GM19023 (cell line): ENCODE results near the gene SUCLG2.

Experiments used
- ATAC-seq: cut with Tn5 transposase; IDR thresholded peaks from one replicate; pipeline ENCODE4 v1.9.1; 2021; ENCODE audit warnings: mild to moderate bottlenecking, moderate library complexity; ENCODE audit not compliant: unreplicated experiment

SUCLG2 gene

DNA sequence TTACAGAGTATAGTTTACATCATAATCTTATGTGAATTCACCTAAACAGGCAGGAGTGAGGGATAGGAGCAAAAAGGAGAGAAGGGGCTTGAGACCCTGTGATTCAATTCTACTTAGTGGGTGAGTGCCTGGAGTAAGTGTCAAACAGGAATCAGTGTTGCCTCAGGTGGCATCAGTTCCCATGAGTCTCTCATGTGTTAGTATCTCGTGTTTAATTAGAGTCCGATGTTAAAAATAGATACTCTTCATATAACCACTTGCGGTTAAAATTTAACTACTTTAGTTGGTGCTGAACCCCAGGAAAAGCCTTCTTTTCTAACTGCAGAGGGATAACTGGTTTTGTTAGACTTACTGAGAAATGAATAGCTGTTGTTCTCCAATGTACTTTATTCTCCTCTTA, 251.5 kb downstream of the SUCLG2 start:
- no peak for ATAC-seq

DNA sequence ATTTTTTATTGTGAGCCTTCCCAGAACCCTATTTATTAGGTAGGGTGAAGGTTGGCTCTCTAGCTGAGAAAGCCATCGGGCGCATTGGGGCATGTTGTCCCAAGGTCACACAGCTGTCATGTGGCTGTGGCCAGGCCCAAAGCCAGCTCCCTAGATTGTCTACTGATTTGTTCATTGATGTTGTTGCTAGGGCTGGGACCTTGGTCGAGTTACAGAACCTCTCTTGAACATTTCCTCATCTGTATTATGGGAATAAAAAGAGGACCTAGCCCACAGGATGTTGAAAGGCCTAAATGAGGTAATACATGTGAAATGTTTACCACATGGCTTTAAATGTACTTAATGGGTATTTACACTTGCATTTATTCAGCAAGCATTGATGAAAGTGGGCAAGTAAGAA, 252.5 kb downstream of the SUCLG2 start:
- ATAC-seq = no peak

- no peak for ATAC-seq
These were observed 253.9 kb downstream of the SUCLG2 start for GRCh38 chr3:67400476-67400875.

- peak; percentile 81 for ATAC-seq
These were observed 265.2 kb downstream of the SUCLG2 start for GRCh38 chr3:67389176-67389575.

DNA sequence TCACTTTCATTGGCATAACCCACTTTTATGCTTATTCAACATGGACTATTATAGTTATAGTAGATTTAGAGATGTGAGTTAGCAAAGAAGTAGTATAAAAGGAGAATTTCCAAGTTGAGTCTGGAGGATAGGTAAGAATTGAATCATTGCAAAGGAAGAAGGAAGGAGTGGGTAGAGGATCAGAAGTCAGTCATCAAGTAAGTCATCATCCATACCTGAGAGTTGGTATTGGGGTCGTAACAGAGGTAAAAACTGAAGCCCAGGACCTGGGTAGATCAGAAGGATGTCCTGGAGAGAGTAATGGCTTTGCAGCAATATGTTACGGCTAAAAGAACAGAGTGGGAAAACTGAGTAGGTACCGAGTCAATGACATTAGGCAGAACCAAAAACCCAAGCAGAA, 265.7 kb downstream of the SUCLG2 start:
- no peak for ATAC-seq

GRCh38 chr3:67386451-67386850, 268.0 kb downstream of the SUCLG2 start:
- no peak for ATAC-seq

DNA sequence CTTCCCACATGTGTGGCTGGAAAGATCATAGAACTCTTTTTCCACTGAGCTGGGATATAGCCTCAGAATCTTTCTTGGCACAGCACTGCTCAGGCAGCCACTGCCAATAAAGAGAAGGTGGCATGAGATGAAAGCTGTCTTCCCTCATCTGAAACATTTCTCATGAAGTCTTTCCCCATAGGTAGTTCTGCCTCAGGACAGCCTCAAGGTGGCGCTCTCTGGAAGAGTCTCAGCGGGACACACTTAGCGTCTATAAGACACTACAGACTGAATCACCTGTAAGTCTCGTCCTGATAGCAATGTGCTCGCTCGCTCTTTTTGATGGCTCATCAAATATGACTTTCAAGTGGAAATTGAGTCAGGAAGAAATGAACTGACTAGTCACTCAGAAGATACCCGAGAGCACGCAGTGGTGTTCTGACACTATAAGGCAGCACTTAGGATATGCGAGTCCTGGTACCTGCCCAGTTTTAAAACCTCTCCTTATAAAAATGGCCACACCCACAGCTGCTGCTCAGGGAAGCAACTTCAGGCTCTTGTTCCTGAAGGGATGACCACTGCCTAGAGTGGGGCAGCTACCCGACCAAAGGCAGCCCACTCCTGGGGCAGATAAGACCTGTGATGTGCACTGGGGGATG, 269.5 kb downstream of the SUCLG2 start:
- ATAC-seq = no peak

GRCh38 chr3:67384016-67384415, 270.4 kb downstream of the SUCLG2 start:
- ATAC-seq = no peak

GRCh38 chr3:67383379-67383778, 271.0 kb downstream of the SUCLG2 start:
- ATAC-seq = no peak

DNA sequence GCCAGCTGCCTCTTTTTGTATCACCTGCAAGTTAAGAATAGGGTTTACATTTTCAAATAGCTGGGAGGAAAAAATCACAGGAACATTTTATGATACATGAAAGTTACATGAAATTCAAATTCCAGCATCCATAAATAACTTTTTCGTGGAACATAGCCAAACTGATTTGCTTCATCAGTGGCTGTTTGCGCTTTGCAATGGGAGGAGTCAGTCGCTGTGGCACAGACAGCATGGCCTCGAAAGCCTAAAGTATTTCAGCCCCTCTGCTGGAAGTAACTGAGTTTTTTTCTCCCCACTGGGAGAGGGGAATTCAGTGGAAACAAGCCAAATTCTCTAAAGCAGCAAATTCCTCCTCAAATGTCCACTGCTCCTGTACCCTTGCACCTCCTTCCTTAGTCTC, 271.9 kb downstream of the SUCLG2 start:
- no peak for ATAC-seq

DNA sequence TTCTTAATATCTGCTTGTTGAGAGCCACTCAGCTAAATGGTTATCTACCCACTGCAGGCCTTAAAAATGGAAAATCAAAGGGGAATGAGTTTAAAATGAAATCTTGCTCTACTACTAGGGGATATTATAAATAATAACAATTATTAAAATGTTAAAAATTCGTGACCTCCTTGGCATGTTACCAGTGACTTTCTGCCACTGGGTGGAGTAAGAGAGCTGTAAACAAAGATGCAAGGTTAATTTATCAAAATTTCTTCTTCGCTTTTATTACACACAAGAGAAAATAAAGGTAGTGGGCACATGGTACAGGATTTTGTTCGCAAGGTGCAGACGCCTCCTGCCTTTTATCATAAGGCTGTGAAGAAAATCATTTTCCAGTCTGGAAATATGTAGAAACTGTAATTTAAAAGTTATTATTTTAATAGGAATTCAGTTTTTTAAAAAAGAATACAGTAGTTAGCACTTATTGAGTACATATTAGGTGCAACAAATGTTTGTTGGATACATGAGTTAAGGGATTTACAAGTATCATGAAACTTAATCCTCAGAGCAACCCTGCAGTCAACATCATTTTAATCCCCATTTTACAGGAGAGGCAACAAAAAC, 272.6 kb downstream of the SUCLG2 start:
- no peak for ATAC-seq

DNA sequence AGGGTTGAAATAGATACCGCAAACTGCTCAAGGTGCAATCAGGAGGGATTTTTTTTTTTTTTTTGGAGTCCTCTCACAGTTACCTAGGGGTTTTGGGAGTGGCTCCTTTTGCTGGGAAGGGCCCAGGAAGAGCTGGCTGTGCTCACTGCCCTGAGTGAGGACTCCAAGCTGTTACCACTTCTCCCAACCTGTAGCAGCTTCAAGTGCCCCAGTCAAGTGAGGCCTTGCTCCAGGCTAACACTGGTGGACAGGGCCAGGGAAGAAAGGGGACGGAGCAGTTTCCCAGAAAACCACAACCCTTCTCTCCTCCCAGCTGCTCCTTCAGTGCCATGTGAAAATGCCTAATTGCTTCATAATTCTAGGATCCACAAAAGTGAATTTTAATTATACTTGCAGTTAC, 274.3 kb downstream of the SUCLG2 start:
- no peak for ATAC-seq

DNA sequence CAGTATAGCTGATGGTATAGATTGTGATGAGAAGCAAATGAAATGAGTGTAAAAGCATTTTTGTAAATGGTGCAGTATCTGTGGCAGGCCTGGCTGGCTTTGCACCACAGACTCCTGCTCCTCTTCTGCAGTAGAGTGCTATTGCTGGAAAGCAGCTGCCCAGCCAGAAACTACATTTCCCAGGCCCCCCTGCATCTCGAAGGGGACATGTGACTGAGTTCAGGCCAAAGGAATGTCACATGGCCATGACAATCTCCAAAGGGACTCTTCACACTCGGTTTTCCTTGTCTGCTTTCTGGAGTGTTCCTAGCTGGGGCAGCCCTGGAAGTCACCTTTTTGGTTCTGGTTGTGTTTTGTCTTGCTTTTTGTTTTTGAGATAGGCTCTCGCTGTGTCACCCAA, 277.1 kb downstream of the SUCLG2 start:
- ATAC-seq = no peak

DNA sequence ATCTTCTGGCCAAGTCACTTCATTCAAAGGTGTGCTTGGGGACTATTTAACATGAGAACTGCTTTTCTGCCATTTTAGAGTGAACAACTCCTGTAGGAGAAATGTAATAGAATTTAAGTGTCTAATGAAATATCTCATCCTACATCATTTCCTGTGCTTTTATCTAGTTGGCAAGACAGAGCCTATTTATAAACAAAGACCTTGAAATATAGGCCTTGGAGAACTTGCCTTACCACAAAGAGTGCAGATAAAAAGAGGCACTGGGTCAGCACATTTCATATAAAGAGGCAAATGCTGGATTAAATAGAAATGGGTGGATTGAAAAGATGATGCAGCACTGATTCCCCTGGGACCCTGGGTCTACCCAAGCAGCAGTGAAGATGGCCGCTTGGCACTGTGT, 278.0 kb downstream of the SUCLG2 start:
- ATAC-seq = no peak

DNA sequence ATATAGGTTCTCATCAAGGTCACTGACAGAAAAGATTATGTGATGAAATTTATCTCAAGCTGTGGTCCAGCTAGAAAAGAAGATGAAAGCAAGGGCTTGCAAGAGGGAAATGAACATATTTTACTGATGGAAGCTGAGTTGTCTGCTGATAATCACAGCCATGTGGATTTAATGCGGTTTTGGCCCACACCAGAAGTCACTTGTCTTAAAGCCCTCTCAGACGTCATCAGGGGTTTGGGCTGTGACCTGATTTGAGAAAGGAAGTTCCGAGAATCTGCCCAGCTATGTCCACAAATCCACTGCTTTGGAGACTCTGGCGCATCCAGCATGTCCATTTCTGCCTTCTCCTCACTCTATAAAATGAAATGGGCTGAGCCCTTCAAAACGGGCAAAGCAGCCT, 278.4 kb downstream of the SUCLG2 start:
- no peak for ATAC-seq

- ATAC-seq = no peak
These were observed 291.7 kb downstream of the SUCLG2 start for GRCh38 chr3:67362686-67363085.

DNA sequence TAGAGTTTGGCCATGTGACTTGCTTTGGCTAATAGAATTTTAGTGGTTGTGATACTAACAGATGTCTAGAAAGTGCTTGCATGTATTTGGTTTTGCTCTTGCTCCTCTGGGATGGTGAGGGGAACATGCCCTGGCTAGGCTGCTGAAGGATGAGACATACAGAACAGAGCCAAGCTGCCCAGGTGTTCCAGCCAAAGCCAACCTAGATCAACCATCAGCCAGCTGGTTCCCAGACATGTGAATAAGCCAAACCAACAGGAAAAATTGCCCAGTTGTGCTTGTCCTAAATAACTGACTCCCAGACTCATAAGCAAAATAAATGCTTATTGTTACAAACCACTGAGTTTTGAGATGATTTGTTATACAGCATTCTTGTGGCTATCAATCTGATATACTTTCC, 292.6 kb downstream of the SUCLG2 start:
- ATAC-seq = no peak

DNA sequence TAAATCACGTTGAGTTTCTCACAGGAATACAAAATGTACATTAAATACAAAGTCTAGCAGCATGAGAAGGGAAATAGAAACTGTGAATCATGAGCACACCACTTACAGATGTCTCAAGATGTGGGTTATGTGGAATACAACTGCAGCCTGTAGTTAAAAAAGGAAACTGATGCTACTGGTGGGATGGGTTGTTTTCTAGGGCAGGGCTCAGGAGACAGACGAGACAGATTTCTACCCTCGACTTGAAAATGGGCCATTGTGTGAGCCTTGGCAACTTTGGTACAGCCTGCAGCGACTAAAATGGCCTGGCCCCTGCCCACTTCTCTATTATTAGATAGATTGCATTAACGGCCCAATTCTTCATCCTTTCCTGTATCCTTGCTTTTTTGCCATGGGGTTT, 293.1 kb downstream of the SUCLG2 start:
- ATAC-seq = no peak

GRCh38 chr3:67357610-67358458, 296.6 kb downstream of the SUCLG2 start:
- peak; percentile 64 for ATAC-seq

GRCh38 chr3:67349551-67350174, 304.7 kb downstream of the SUCLG2 start:
- peak; percentile 92 for ATAC-seq

GRCh38 chr3:67346081-67346480, 308.3 kb downstream of the SUCLG2 start:
- ATAC-seq = no peak

- no peak for ATAC-seq
These were observed 318.6 kb downstream of the SUCLG2 start for GRCh38 chr3:67335813-67336212.
